Common myeloid progenitor, CD34-positive (primary cell): ENCODE measurements around the gene MBTPS2.

ENCODE experiments used
- CTCF ChIA-PET: fragments of 350-600 bp; sonication (Branson Sonifier 250); formaldehyde crosslinking; loops from one replicate; lab custom pipeline; 2021; ENCODE audit warnings: antibody characterized with exemption; lab: Charles Lee
- POLR2A ChIA-PET: fragments of 350-600 bp; sonication (Branson Sonifier 250); formaldehyde crosslinking; loops from one replicate; lab custom pipeline; 2021; ENCODE audit warnings: antibody characterized with exemption; lab: Charles Lee
- DNase-seq, 3 donors: peaks; one replicate each; pipeline versions ENCODE4 v3.0.0 to v3.0.0-alpha.2; 2013
- H3K27ac ChIP-seq, 2 experiments: 1 replicate in 1 of 2; 2 replicates in 1 of 2; pipeline ENCODE4 v1.7.0; 2013; ENCODE audit warnings: inconsistent platforms in 2 of 2, low read length in 2 of 2, mild to moderate bottlenecking in 2 of 2, low read depth in 1 of 2, moderate library complexity in 1 of 2; ENCODE audit not compliant: severe bottlenecking in 2 of 2, insufficient read depth in 1 of 2, poor library complexity in 1 of 2
- H3K27me3 ChIP-seq, 5 experiments: replicated peaks in 2 of 5; 1 replicate in 3 of 5; 2 replicates in 2 of 5; pipeline versions ENCODE4 v1.6.1 to v1.7.0; 2013; ENCODE audit warnings: low read length in 4 of 5, mild to moderate bottlenecking in 2 of 5, moderate library complexity in 2 of 5, inconsistent platforms in 1 of 5; ENCODE audit not compliant: insufficient read depth in 5 of 5, control insufficient read depth in 4 of 5
- H3K36me3 ChIP-seq, 4 experiments: 1 replicate in 2 of 4; 2 replicates in 2 of 4; pipeline versions ENCODE4 v1.6.1 to v1.7.0; 2013; ENCODE audit warnings: low read length in 3 of 4, control low read depth in 1 of 4, mild to moderate bottlenecking in 1 of 4; ENCODE audit not compliant: control insufficient read depth in 4 of 4, insufficient read depth in 4 of 4
- H3K4me1 ChIP-seq, 4 experiments: 1 replicate in 3 of 4; 2 replicates in 1 of 4; pipeline versions ENCODE4 v1.6.1 to v1.7.1; 2013; ENCODE audit warnings: low read length in 3 of 4, mild to moderate bottlenecking in 3 of 4, control low read depth in 1 of 4, inconsistent platforms in 1 of 4, moderate library complexity in 1 of 4; ENCODE audit not compliant: control insufficient read depth in 4 of 4, insufficient read depth in 4 of 4; ENCODE audit errors: control extremely low read depth in 1 of 4
- H3K4me3 ChIP-seq, 7 experiments: 1 replicate in 4 of 7; 2 replicates in 3 of 7; pipeline versions ENCODE4 v1.5.1 to v1.7.0; 2013; ENCODE audit warnings: mild to moderate bottlenecking in 7 of 7, low read length in 6 of 7, moderate library complexity in 6 of 7, inconsistent platforms in 2 of 7, low read depth in 2 of 7, control low read depth in 1 of 7; ENCODE audit not compliant: insufficient read depth in 4 of 7, control insufficient read depth in 1 of 7; ENCODE audit errors: extremely low read depth in 1 of 7
- H3K9me3 ChIP-seq, 5 experiments: 1 replicate in 4 of 5; 2 replicates in 1 of 5; pipeline versions ENCODE4 v1.6.1 to v1.7.1; 2013; ENCODE audit warnings: low read length in 4 of 5, mild to moderate bottlenecking in 2 of 5, inconsistent platforms in 1 of 5, low read depth in 1 of 5, moderate library complexity in 1 of 5; ENCODE audit not compliant: control insufficient read depth in 4 of 5, insufficient read depth in 2 of 5; ENCODE audit errors: control extremely low read depth in 1 of 5
- WGBS: methylation state at CpG from one replicate; pipeline ENCODE4 v1.1.5; 2013; ENCODE audit not compliant: insufficient coverage; 5-methylcytosine and 5-hydroxymethylcytosine counted together

MBTPS2 gene

GRCh38 chrX:21875013-21875412 is 35.6 kb downstream of the MBTPS2 start:
- no peak overlapping the region for H3K4me3 ChIP-seq
- no peak overlapping the region for H3K27ac ChIP-seq
- POLR2A ChIA-PET = no interaction called here
- 57% methylated on average over 1 of the region's 1 CpG for WGBS
- no peaks in the 10 kb centered on the region for H3K9me3 ChIP-seq
- CTCF ChIA-PET = no interaction called here
- no peaks in the 10 kb centered on the region for H3K4me1 ChIP-seq
- H3K36me3 ChIP-seq = peaks cover 0 to 4% (median 0%) of the 10 kb centered on the region in 4 experiments
- DNase-seq = no peak
- peaks cover 0 to 2% (median 0%) of the 10 kb centered on the region in 5 experiments for H3K27me3 ChIP-seq

- Histone ChIP-seq H3K27ac (no peak overlapping the region), H3K36me3 (peaks cover 0 to 14% (median 0%) of the 10 kb centered on the region in 4 experiments), H3K27me3 (no peaks in the 10 kb centered on the region), H3K9me3 (no peaks in the 10 kb centered on the region), H3K4me1 (no peaks in the 10 kb centered on the region), H3K4me3 (no peak overlapping the region)
- no peak for DNase-seq
- ChIA-PET POLR2A (no interaction called here), CTCF (no interaction called here)
- WGBS = no CpG with 5 or more reads among the region's 3 CpGs
Measured at GRCh38 chrX:21881881-21882574, 42.6 kb downstream of the MBTPS2 start.

- no peaks in the 10 kb centered on the region for H3K9me3 ChIP-seq
- no peaks in the 10 kb centered on the region for H3K27me3 ChIP-seq
- no peak overlapping the region for H3K4me3 ChIP-seq
- ChIA-PET CTCF (no interaction called here), POLR2A (no interaction called here)
- H3K27ac ChIP-seq = no peak overlapping the region
- DNase-seq = no peak
- H3K4me1 ChIP-seq = no peaks in the 10 kb centered on the region
- peaks cover 0 to 14% (median 0%) of the 10 kb centered on the region in 4 experiments for H3K36me3 ChIP-seq
- 90% methylated on average over 5 of the region's 5 CpGs for WGBS
Measured at GRCh38 chrX:21883258-21883657, 43.8 kb downstream of the MBTPS2 start.

GRCh38 chrX:21885568-21885967 is 46.2 kb downstream of the MBTPS2 start:
- no peak overlapping the region for H3K27ac ChIP-seq
- no CpG with 5 or more reads among the region's 1 CpG for whole genome bisulfite sequencing
- no peaks in the 10 kb centered on the region for H3K4me1 ChIP-seq
- H3K36me3 ChIP-seq = peaks cover 0 to 10% (median 0%) of the 10 kb centered on the region in 4 experiments
- ChIA-PET CTCF (no interaction called here), POLR2A (no interaction called here)
- no peak overlapping the region for H3K4me3 ChIP-seq
- H3K27me3 ChIP-seq = no peaks in the 10 kb centered on the region
- no peak for DNase-seq
- H3K9me3 ChIP-seq = no peaks in the 10 kb centered on the region

GRCh38 chrX:21905313-21905712 is 65.9 kb downstream of the MBTPS2 start:
- WGBS = 67% methylated on average over 1 of the region's 2 CpGs
- no peak overlapping the region for H3K27ac ChIP-seq
- no peaks in the 10 kb centered on the region for H3K27me3 ChIP-seq
- H3K4me3 ChIP-seq = no peak overlapping the region
- H3K36me3 ChIP-seq = no peaks in the 10 kb centered on the region
- CTCF ChIA-PET = no interaction called here
- H3K9me3 ChIP-seq = no peaks in the 10 kb centered on the region
- peaks cover 0 to 6% (median 0%) of the 10 kb centered on the region in 4 experiments for H3K4me1 ChIP-seq
- POLR2A ChIA-PET = no interaction called here
- DNase-seq = no peak

- H3K4me3 ChIP-seq = no peak overlapping the region
- no peaks in the 10 kb centered on the region for H3K36me3 ChIP-seq
- no CpG with 5 or more reads among the region's 3 CpGs for WGBS
- no peaks in the 10 kb centered on the region for H3K27me3 ChIP-seq
- ChIA-PET POLR2A (no interaction called here), CTCF (no interaction called here)
- H3K9me3 ChIP-seq = no peaks in the 10 kb centered on the region
- DNase-seq = no peak
- H3K4me1 ChIP-seq = peaks cover 0 to 6% (median 0%) of the 10 kb centered on the region in 4 experiments
- H3K27ac ChIP-seq = no peak overlapping the region
Measured at GRCh38 chrX:21905953-21906352, 66.5 kb downstream of the MBTPS2 start.

- Histone ChIP-seq H3K4me3 (no peak overlapping the region), H3K36me3 (no peaks in the 10 kb centered on the region), H3K27ac (no peak overlapping the region), H3K27me3 (no peaks in the 10 kb centered on the region), H3K9me3 (no peaks in the 10 kb centered on the region), H3K4me1 (peaks cover 0 to 6% (median 0%) of the 10 kb centered on the region in 4 experiments)
- 67% methylated on average over 1 of the region's 1 CpG for WGBS
- POLR2A ChIA-PET = no interaction called here
- CTCF ChIA-PET = no interaction called here
- no peak for DNase-seq
Measured at GRCh38 chrX:21907260-21907659, 67.8 kb downstream of the MBTPS2 start.
